Esophagus muscularis mucosa (tissue), 4 donors: ENCODE data around the gene AGBL5. TPM values are rescaled to one million over a fixed set of nuclear protein-coding genes. Genes with fewer than 3 reads are reported as not detected.
"Not testable (repeated sequence)": the region's sequence is repeated elsewhere in the genome, so short reads cannot be mapped to it uniquely, and the experiment has no call there.

Experiments used
- DNase-seq: peaks from one replicate; pipeline ENCODE4 v3.0.0-alpha.2; 2017; ENCODE audit errors: extremely low spot score
- H3K27ac ChIP-seq, 4 donors: fragments of 200-600 bp; sonication (generic); replicated peaks in 1 of 4; 1 replicate in 3 of 4; 2 replicates in 1 of 4; pipeline ENCODE4 v1.5.1; 2016 to 2019; ENCODE audit warnings: mild to moderate bottlenecking in 1 of 4
- H3K27me3 ChIP-seq, 4 donors: fragments of 200-600 bp; sonication (generic); one replicate each; pipeline versions ENCODE4 v1.5.1 to v1.6.0; 2016 to 2019
- H3K36me3 ChIP-seq, 4 donors: fragments of 200-600 bp; sonication (generic); one replicate each; pipeline ENCODE4 v1.5.1; 2016 to 2019
- H3K4me1 ChIP-seq, 4 donors: fragments of 200-600 bp; sonication (generic); one replicate each; pipeline ENCODE4 v1.5.1; 2016 to 2019
- H3K4me3 ChIP-seq, 4 donors: fragments of 200-600 bp; sonication (generic); 1 replicate in 2 of 4; 2 replicates in 2 of 4; pipeline ENCODE4 v1.5.1; 2016 to 2019; ENCODE audit warnings: mild to moderate bottlenecking in 4 of 4, moderate library complexity in 1 of 4
- H3K9me3 ChIP-seq, 4 donors: fragments of 200-600 bp; sonication (generic); 1 replicate in 3 of 4; 2 replicates in 1 of 4; pipeline ENCODE4 v1.5.1; 2016 to 2019
- EP300 ChIP-seq: sonication (generic); formaldehyde crosslinking; IDR thresholded peaks from one replicate; pipeline ENCODE4 v1.6.1; 2017; ENCODE audit warnings: antibody characterized with exemption
- POLR2A ChIP-seq: fragments of 450-650 bp; IDR thresholded peaks from one replicate; pipeline ENCODE4 v1.6.1; 2017; ENCODE audit warnings: antibody characterized with exemption, moderate library complexity, mild to moderate bottlenecking, low read depth
- POLR2AphosphoS5 ChIP-seq, 2 donors: sonication (generic); formaldehyde crosslinking; IDR thresholded peaks; one replicate each; pipeline ENCODE4 v1.6.1; 2017; ENCODE audit warnings: antibody characterized with exemption in 2 of 2
- WGBS: methylation state at CpG from one replicate; pipeline ENCODE4 v1.1.5; 2018; 5-methylcytosine and 5-hydroxymethylcytosine counted together
- intact Hi-C: fragments of 100-400 bp; cut with DNase I; formaldehyde crosslinking; loops from one replicate; pipeline ENCODE4 v1.15.1; 2023
- total RNA-seq, 4 donors: library from RNA; depleted of rRNA; stranded (reverse); fragments of >200 nt; gene quantifications; one replicate each; pipeline versions ENCODE4 v1.1.0 to v1.2.1, GENCODE V29; 2016
- TF ChIP-seq, protein P1 (sequence below), 3 experiments: fragments of 200-600 bp in 2 of 3; fragments of 450-650 bp in 1 of 3; sonication (generic) in 2 of 3; IDR thresholded peaks; one replicate each; pipeline ENCODE4 v1.5.1; 2017 to 2019; ENCODE audit warnings: antibody characterized with exemption in 3 of 3, mild to moderate bottlenecking in 2 of 3, moderate library complexity in 1 of 3

AGBL5 gene
- total RNA-seq, 4 donors from 2014 or later, result 19.5 to 29.2 (median 24.1) TPM

DNA sequence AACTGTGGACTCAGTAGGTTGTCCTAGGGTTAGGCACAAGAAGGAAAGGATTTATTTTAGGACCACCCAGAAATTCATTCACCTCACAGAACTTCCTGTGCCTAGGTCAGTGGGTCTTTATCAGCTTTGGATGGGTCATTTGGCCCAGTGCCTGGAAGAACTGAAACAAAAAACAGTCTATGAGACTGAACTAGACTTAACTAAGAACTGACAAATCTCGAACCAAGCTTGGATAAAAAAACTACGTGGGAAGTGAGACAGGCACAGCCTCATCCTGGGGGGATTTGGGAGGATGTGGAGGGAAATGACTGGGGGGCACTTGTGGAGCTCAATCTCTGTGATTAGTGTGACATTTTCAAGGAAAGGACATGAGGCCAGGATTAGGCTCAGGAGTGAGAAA, 22.3 kb downstream of the AGBL5 start:
- peaks cover 68 to 89% (median 88%) of the 10 kb centered on the region in 4 donors for H3K4me1 ChIP-seq
- no peak overlapping the region for H3K4me3 ChIP-seq
- no peaks in the 10 kb centered on the region for H3K9me3 ChIP-seq
- no peak for DNase-seq
- H3K36me3 ChIP-seq, result peaks cover 0 to 18% (median 11%) of the 10 kb centered on the region in 4 donors
- intact Hi-C loops, result no loop called here
- TF ChIP-seq POLR2A, result no peak
- TF ChIP-seq, protein P1, sequence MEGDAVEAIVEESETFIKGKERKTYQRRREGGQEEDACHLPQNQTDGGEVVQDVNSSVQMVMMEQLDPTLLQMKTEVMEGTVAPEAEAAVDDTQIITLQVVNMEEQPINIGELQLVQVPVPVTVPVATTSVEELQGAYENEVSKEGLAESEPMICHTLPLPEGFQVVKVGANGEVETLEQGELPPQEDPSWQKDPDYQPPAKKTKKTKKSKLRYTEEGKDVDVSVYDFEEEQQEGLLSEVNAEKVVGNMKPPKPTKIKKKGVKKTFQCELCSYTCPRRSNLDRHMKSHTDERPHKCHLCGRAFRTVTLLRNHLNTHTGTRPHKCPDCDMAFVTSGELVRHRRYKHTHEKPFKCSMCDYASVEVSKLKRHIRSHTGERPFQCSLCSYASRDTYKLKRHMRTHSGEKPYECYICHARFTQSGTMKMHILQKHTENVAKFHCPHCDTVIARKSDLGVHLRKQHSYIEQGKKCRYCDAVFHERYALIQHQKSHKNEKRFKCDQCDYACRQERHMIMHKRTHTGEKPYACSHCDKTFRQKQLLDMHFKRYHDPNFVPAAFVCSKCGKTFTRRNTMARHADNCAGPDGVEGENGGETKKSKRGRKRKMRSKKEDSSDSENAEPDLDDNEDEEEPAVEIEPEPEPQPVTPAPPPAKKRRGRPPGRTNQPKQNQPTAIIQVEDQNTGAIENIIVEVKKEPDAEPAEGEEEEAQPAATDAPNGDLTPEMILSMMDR (IDR thresholded peaks at IDR 0.05), result no peak
- no peaks in the 10 kb centered on the region for H3K27me3 ChIP-seq
- H3K27ac ChIP-seq, result peak overlapping the region; percentile 98 to 99 (median 98)
- WGBS, result 11% methylated on average over 2 of the region's 2 CpGs

DNA sequence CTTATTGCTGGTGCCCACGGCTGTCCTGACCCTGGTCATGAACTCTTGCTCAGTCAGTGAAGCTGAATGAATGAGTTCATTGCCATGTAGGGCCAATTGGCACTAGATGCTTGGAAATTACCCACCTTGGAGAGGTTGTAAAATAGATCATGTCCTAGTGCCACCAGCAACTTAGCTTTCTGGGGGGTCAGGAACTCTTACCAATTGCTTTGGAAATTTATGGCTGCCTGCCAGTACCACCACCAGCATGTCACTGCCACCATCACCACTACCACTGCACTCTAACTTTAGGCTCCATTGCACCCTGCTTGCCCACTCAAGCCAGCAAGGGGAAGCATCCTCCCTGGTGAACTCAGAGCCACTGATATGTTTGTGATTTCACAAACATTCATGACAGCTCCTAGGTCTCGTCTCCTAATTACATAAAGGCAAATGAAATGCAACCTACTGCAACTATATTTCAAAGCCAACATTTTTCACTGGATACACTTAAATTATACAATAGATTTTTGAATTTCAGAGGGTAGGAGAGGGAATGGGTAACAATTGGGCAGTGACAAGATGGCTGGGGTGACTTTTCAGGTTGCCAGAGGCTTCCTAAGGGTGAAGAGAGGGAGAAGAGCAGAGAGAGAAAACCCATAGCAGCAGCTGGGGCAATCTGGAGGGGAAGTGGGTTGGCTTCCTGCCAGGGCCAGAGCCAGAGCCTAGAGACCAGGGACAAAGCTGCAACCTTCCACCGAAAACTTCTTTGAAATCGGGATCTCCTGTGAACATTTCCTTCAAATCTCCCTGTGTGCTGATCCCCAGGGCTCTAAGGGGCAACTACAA, 23.5 kb downstream of the AGBL5 start:
- H3K36me3 ChIP-seq, result peaks cover 0 to 6% (median under 1%) of the 10 kb centered on the region in 4 donors
- TF ChIP-seq, protein P1 (IDR thresholded peaks at IDR 0.05), result no peak
- TF ChIP-seq POLR2AphosphoS5 (IDR thresholded peaks at IDR 0.05) (no peak), EP300 (no peak), POLR2A (no peak)
- peak overlapping the region; percentile 98 to 99 (median 98) for H3K27ac ChIP-seq
- H3K9me3 ChIP-seq, result no peaks in the 10 kb centered on the region
- no peaks in the 10 kb centered on the region for H3K27me3 ChIP-seq
- 42% methylated on average over 4 of the region's 4 CpGs for WGBS
- H3K4me3 ChIP-seq, result no peak overlapping the region
- H3K4me1 ChIP-seq, result peaks cover 57 to 89% (median 88%) of the 10 kb centered on the region in 4 donors
- intact Hi-C loops, result no loop called here
- no peak for DNase-seq

DNA sequence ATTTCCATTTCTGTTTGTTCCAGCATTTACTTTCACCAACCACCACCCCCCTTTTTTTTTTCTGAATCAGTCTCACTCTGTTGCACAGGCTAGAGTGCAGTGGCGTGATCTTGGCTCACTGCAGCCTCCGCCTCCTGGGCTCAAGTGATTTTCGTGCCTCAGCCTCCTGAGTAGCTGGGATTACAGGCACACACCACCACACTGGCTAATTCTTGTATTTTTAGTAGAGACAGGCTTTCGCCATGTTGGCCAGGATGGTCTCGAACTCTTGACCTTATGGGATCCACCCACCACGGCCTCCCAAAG, 24.1 kb downstream of the AGBL5 start:
- H3K9me3 ChIP-seq, H3K27me3 ChIP-seq, intact Hi-C loops, DNase-seq, H3K36me3 ChIP-seq, H3K4me3 ChIP-seq: not testable (repeated sequence)
- WGBS, result 77% methylated on average over 6 of the region's 6 CpGs
- Histone ChIP-seq H3K4me1 (peaks cover 53 to 89% (median 88%) of the 10 kb centered on the region in 4 donors), H3K27ac (peak overlapping the region; percentile 98 to 99 (median 98))

DNA sequence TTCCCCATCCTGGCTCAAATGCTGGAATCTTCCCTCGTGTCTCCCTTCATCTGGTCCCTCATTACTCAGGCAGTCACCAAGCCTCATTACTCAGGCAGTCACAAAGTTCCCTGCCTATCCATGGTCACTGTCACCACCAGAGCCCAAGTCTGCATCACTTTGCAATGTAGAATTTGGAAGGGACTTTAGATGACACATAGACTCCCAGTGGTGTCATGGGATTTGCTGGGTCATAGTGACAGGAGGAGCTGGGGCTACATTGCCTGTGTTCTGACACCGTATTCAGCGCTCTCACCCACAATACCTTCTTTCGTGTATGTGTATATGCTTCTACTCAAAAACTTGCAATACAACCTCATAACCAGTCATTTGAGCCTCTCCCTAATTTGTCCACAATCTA, 24.9 kb downstream of the AGBL5 start:
- intact Hi-C loops, result no loop called here
- DNase-seq, result no peak
- TF ChIP-seq POLR2AphosphoS5 (IDR thresholded peaks at IDR 0.05) (no peak), POLR2A (no peak), EP300 (no peak)
- TF ChIP-seq, protein P1 (IDR thresholded peaks at IDR 0.05), result no peak
- H3K27ac ChIP-seq, result peak overlapping the region; percentile 98 to 99 (median 98)
- peaks cover 0 to under 1% (median 0%) of the 10 kb centered on the region in 4 donors for H3K36me3 ChIP-seq
- H3K27me3 ChIP-seq, result no peaks in the 10 kb centered on the region
- peaks cover 56 to 92% (median 91%) of the 10 kb centered on the region in 4 donors for H3K4me1 ChIP-seq
- H3K9me3 ChIP-seq, result no peaks in the 10 kb centered on the region
- WGBS, result 75% methylated on average over 4 of the region's 4 CpGs
- no peak overlapping the region for H3K4me3 ChIP-seq

DNA sequence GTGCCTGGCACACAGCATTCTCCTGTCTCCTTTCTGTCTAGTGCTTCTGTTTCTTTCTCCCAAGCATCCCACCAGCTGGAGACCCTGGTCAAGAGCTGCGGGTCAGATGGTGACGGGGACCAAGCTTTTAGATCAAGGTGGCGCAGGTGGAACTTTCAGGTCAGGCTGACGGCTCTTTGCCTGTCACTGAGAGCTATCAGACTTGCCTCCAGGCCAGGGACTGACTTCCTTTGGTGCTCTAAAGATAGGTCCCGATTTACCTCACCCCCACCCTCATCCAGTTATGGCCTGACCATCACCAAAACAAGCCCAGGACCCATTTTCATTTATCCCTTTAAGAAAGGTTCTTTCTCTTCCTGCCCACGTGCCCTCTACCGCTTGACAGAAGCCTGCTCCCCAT, 25.8 kb downstream of the AGBL5 start:
- H3K4me1 ChIP-seq, result peaks cover 62 to 97% (median 96%) of the 10 kb centered on the region in 4 donors
- H3K4me3 ChIP-seq, result no peak overlapping the region
- H3K27ac ChIP-seq, result peak overlapping the region; percentile 98 to 99 (median 98)
- 65% methylated on average over 7 of the region's 7 CpGs for WGBS
- no peak for DNase-seq
- peaks cover 2 to 10% (median 4%) of the 10 kb centered on the region in 4 donors for H3K36me3 ChIP-seq
- intact Hi-C loops, result no loop called here
- no peaks in the 10 kb centered on the region for H3K9me3 ChIP-seq
- H3K27me3 ChIP-seq, result no peaks in the 10 kb centered on the region
- TF ChIP-seq, protein P1 (IDR thresholded peaks at IDR 0.05), result no peak
- no peak for TF ChIP-seq POLR2A
- no peak for TF ChIP-seq EP300
- TF ChIP-seq POLR2AphosphoS5 (IDR thresholded peaks at IDR 0.05), result no peak
